Tibial nerve (tissue), 4 donors: ENCODE results near the gene SLC10A4. TPM values are rescaled to one million over a fixed set of nuclear protein-coding genes. Genes with fewer than 3 reads are reported as not detected.

Source experiments
- DNase-seq, 2 donors: peaks; one replicate each; pipeline ENCODE4 v3.0.0-alpha.2; 2019; ENCODE audit warnings: low spot score in 2 of 2
- H3K27ac ChIP-seq, 4 donors: fragments of 200-600 bp; sonication (generic) in 3 of 4; one replicate each; pipeline ENCODE4 v1.5.1; 2017 to 2019; ENCODE audit warnings: mild to moderate bottlenecking in 1 of 4
- H3K27me3 ChIP-seq, 2 donors: fragments of 200-600 bp; sonication (generic) in 1 of 2; one replicate each; pipeline versions ENCODE4 v1.5.1 to v1.6.0; 2017 to 2019
- H3K36me3 ChIP-seq, 3 donors: fragments of 200-600 bp; sonication (generic); one replicate each; pipeline ENCODE4 v1.5.1; 2018 to 2019
- H3K4me1 ChIP-seq, 4 donors: fragments of 200-600 bp; sonication (generic) in 3 of 4; one replicate each; pipeline ENCODE4 v1.5.1; 2017 to 2019
- H3K4me3 ChIP-seq, 4 donors: fragments of 200-600 bp; sonication (generic) in 3 of 4; one replicate each; pipeline ENCODE4 v1.5.1; 2017 to 2019; ENCODE audit warnings: mild to moderate bottlenecking in 1 of 4, moderate library complexity in 1 of 4
- H3K9me3 ChIP-seq, 4 donors: fragments of 200-600 bp; sonication (generic) in 3 of 4; one replicate each; pipeline ENCODE4 v1.5.1; 2017 to 2019
- EP300 ChIP-seq, 2 donors: sonication (generic); formaldehyde crosslinking; IDR thresholded peaks; one replicate each; pipeline ENCODE4 v1.6.1; 2017; ENCODE audit warnings: antibody characterized with exemption in 2 of 2, mild to moderate bottlenecking in 1 of 2
- POLR2A ChIP-seq, 2 donors: fragments of 450-650 bp; IDR thresholded peaks; one replicate each; pipeline ENCODE4 v1.6.1; 2017; ENCODE audit warnings: antibody characterized with exemption in 2 of 2, mild to moderate bottlenecking in 2 of 2, moderate library complexity in 2 of 2
- WGBS, 2 donors: methylation state at CpG; one replicate each; pipeline ENCODE4 v1.1.5; 2018; 5-methylcytosine and 5-hydroxymethylcytosine counted together
- total RNA-seq, 4 donors: library from RNA; depleted of rRNA; stranded (reverse); fragments of >200 nt; gene quantifications; one replicate each; pipeline ENCODE4 v1.1.0, GENCODE V29; 2016
- TF ChIP-seq, protein P1 (sequence below), 5 experiments: fragments of 200-600 bp in 3 of 5; fragments of 450-650 bp in 2 of 5; sonication (generic) in 3 of 5; IDR thresholded peaks; one replicate each; pipeline ENCODE4 v1.5.1; 2016 to 2019; ENCODE audit warnings: antibody characterized with exemption in 5 of 5, mild to moderate bottlenecking in 3 of 5, moderate library complexity in 2 of 5

Gene SLC10A4
- total RNA-seq, 4 donors from 2014 or later, result 0.90 TPM; not detected in 3

DNA sequence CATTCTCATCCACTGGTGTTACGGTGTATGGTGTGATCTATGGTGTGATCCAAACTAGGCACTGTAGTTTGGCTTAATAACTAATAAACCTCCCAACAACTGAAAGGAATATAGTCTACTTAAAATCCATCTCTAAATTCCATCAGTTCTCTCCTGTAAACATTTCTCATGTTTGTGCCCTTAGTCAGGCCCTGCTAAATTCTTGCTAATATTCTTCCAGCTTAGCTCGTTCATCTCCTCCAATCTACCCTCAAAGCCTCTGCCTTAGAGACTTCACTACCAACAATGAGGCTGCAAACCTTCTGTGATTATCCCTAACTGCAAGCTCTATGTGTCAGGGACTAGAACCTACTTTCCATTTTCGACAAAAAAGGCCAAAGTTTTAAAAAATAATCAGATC lies 35.0 kb downstream of the SLC10A4 start:
- TF ChIP-seq POLR2A (IDR thresholded peaks at IDR 0.05), result no peak
- TF ChIP-seq, protein P1, sequence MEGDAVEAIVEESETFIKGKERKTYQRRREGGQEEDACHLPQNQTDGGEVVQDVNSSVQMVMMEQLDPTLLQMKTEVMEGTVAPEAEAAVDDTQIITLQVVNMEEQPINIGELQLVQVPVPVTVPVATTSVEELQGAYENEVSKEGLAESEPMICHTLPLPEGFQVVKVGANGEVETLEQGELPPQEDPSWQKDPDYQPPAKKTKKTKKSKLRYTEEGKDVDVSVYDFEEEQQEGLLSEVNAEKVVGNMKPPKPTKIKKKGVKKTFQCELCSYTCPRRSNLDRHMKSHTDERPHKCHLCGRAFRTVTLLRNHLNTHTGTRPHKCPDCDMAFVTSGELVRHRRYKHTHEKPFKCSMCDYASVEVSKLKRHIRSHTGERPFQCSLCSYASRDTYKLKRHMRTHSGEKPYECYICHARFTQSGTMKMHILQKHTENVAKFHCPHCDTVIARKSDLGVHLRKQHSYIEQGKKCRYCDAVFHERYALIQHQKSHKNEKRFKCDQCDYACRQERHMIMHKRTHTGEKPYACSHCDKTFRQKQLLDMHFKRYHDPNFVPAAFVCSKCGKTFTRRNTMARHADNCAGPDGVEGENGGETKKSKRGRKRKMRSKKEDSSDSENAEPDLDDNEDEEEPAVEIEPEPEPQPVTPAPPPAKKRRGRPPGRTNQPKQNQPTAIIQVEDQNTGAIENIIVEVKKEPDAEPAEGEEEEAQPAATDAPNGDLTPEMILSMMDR (IDR thresholded peaks at IDR 0.05), result no peak
- no peak for TF ChIP-seq EP300 (IDR thresholded peaks at IDR 0.05)
- no peak for DNase-seq
- 92 to 96% methylated on average over 3 of the region's 3 CpGs for WGBS, 2 donors
- peaks cover 4 to 94% (median 19%) of the 10 kb centered on the region in 3 donors for H3K36me3 ChIP-seq
- H3K9me3 ChIP-seq, result no peaks in the 10 kb centered on the region
- no peak overlapping the region for H3K4me3 ChIP-seq
- no peaks in the 10 kb centered on the region for H3K4me1 ChIP-seq
- no peak overlapping the region for H3K27ac ChIP-seq
- no peaks in the 10 kb centered on the region for H3K27me3 ChIP-seq

DNA sequence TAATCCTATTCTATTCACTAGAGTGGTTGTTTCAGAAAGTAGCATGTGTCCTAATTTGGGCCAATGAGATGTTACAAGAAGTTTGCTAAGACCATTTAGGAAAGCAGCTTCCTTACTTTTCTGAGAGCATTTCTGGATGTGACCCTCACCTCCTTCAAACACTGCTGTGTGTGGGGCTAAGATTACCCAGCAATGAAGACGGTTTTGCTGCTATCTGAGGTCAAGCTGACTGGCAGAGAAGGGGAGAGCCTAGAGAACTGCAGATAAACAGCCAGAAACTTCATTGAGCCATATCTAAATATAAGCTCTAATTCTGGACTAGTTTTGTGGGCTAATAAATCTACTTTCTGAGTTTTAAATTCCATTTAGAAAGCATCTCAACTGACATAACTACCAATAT lies 43.3 kb downstream of the SLC10A4 start:
- 77 to 87% methylated on average over 1 of the region's 1 CpG for WGBS, 2 donors
- Histone ChIP-seq H3K36me3 (peaks cover 2 to 91% (median 29%) of the 10 kb centered on the region in 3 donors), H3K27me3 (no peaks in the 10 kb centered on the region), H3K27ac (no peak overlapping the region), H3K4me3 (no peak overlapping the region), H3K9me3 (no peaks in the 10 kb centered on the region), H3K4me1 (no peaks in the 10 kb centered on the region)
- TF ChIP-seq EP300 (IDR thresholded peaks at IDR 0.05) (no peak), POLR2A (IDR thresholded peaks at IDR 0.05) (no peak)
- TF ChIP-seq, protein P1 (IDR thresholded peaks at IDR 0.05), result no peak
- DNase-seq, result no peak

DNA sequence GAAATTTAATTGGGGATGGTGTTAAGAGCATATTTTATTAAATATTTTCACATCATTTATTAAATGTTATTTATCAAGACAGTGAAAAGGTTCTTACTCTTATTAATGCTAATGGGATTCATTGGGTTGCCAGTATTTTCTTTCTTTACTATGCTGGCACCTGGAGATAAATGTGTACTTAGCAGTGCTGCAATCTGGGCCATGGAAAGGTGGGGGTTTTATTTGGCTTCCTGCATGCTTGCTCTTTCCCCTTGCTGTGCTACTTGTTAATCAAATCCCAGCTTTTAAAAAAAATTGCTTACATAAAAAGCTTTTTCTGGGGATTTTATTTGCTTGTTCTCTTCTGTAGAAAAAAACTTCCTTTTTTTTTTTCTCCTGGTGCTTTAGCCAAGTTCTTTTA lies 55.2 kb downstream of the SLC10A4 start:
- TF ChIP-seq EP300 (IDR thresholded peaks at IDR 0.05) (no peak), POLR2A (IDR thresholded peaks at IDR 0.05) (no peak)
- TF ChIP-seq, protein P1 (IDR thresholded peaks at IDR 0.05), result no peak
- Histone ChIP-seq H3K36me3 (peaks cover 3 to 75% (median 7%) of the 10 kb centered on the region in 3 donors), H3K27me3 (no peaks in the 10 kb centered on the region), H3K4me3 (no peak overlapping the region), H3K27ac (no peak overlapping the region), H3K4me1 (peaks cover 0 to 7% (median 0%) of the 10 kb centered on the region in 4 donors), H3K9me3 (no peaks in the 10 kb centered on the region)
- no peak for DNase-seq

Other genes with a start within 250 kb of the SLC10A4 start
- gene TEC, start 213.5 kb upstream of the SLC10A4 start, total RNA-seq, result 1 to 10 TPM; 3.1 to 8.0 (median 5.0) TPM
- 10 to 100 TPM; 23.4 to 53.8 (median 33.8) TPM for gene SLAIN2, start 141.8 kb upstream of the SLC10A4 start, total RNA-seq
- 1 to 10 TPM in 1 of 4 donors, not detected in 3; 1.3 TPM for gene ZAR1, start 6.9 kb downstream of the SLC10A4 start, total RNA-seq